Measurements from ENCODE around the gene TMEM52B. TPM values are rescaled to one million over a fixed set of nuclear protein-coding genes. Genes with fewer than 3 reads are reported as not detected.

TMEM52B gene
- total RNA-seq, 2 experiments from 2014 or later = not detected

Other genes starting within 250 kb of the TMEM52B start
- gene CLEC2A, start 246.7 kb upstream of the TMEM52B start, total RNA-seq = not detected
- 1 to 10 TPM in 1 of 2 experiments, under 1 TPM in 1; 0.40 to 1.6 TPM for gene CLEC12A, start 207.6 kb upstream of the TMEM52B start, total RNA-seq
- gene CLEC1B, start 179.9 kb upstream of the TMEM52B start, total RNA-seq = not detected
- gene CLEC12B, start 168.4 kb upstream of the TMEM52B start, total RNA-seq = not detected
- not detected for gene CLEC9A, start 148.3 kb upstream of the TMEM52B start, total RNA-seq
- not detected for gene CLEC1A, start 80.0 kb upstream of the TMEM52B start, total RNA-seq
- under 1 TPM in 1 of 2 experiments, not detected in 1; 0.26 TPM for gene CLEC7A, start 48.8 kb upstream of the TMEM52B start, total RNA-seq
- gene OLR1, start 6.9 kb upstream of the TMEM52B start, total RNA-seq = not detected
- 10 to 100 TPM; 29.3 to 47.5 TPM for gene GABARAPL1, start 33.8 kb downstream of the TMEM52B start, total RNA-seq
- gene KLRD1, start 128.8 kb downstream of the TMEM52B start, total RNA-seq = 10 to 100 TPM; 60.0 to 95.9 TPM
- 100 to 1,000 TPM; 135 to 195 TPM for gene KLRK1, start 211.0 kb downstream of the TMEM52B start, total RNA-seq
- gene KLRC4, start 230.7 kb downstream of the TMEM52B start, total RNA-seq = 10 to 100 TPM; 29.2 to 33.7 TPM
- 1 to 10 TPM; 6.2 to 9.9 TPM for gene KLRC3, start 241.6 kb downstream of the TMEM52B start, total RNA-seq

All from activated CD8-positive, alpha-beta memory T cell treated with anti-CD3 and anti-CD28 coated beads, Interleukin-2, amount 10 ng/mL, durations not matched to agents 7 days and 5 days (primary cell).